DMS153 treated with DMSO at 0.1 percent for 48 hours (cell line): ENCODE measurements around the gene NEB.
"Not testable (repeated sequence)": the region's sequence is repeated elsewhere in the genome, so short reads cannot be mapped to it uniquely, and the experiment has no call there.

Source experiments
- DNase-seq: peaks from one replicate; lab custom pipeline; 2025; ENCODE audit not compliant: unreplicated experiment; lab: John Stamatoyannopoulos, UW

NEB gene

GRCh38 chr2:151562398-151562797 lies 171.9 kb downstream of the NEB start:
- no peak for DNase-seq

GRCh38 chr2:151560289-151560688 lies 174.0 kb downstream of the NEB start:
- no peak for DNase-seq

- DNase-seq: not testable (repeated sequence)
Observed at GRCh38 chr2:151559431-151559830, 174.8 kb downstream of the NEB start.

GRCh38 chr2:151557883-151558282 lies 176.4 kb downstream of the NEB start:
- DNase-seq: not testable (repeated sequence)

- no peak for DNase-seq
Observed at GRCh38 chr2:151556121-151556520, 178.2 kb downstream of the NEB start.

- DNase-seq: no peak
Observed at GRCh38 chr2:151552287-151552686, 182.0 kb downstream of the NEB start.

- no peak for DNase-seq
Observed at GRCh38 chr2:151551556-151551955, 182.7 kb downstream of the NEB start.

- no peak for DNase-seq
Observed at GRCh38 chr2:151549191-151549590, 185.1 kb downstream of the NEB start.

GRCh38 chr2:151544449-151544848 lies 189.8 kb downstream of the NEB start:
- no peak for DNase-seq

- no peak for DNase-seq
Observed at GRCh38 chr2:151543876-151544275, 190.4 kb downstream of the NEB start.

- DNase-seq: no peak
Observed at GRCh38 chr2:151534001-151534400, 200.3 kb downstream of the NEB start.

GRCh38 chr2:151533127-151533526 lies 201.1 kb downstream of the NEB start:
- DNase-seq: no peak

- no peak for DNase-seq
Observed at GRCh38 chr2:151526572-151527090, 207.6 kb downstream of the NEB start.

GRCh38 chr2:151525821-151526373 lies 208.4 kb downstream of the NEB start:
- no peak for DNase-seq

GRCh38 chr2:151523850-151524249 lies 210.4 kb downstream of the NEB start:
- no peak for DNase-seq

GRCh38 chr2:151522556-151522955 lies 211.7 kb downstream of the NEB start:
- DNase-seq: no peak

- no peak for DNase-seq
Observed at GRCh38 chr2:151520976-151521375, 213.3 kb downstream of the NEB start.

- DNase-seq: no peak
Observed at GRCh38 chr2:151518802-151519201, 215.5 kb downstream of the NEB start.

GRCh38 chr2:151508519-151508918 lies 225.8 kb downstream of the NEB start:
- no peak for DNase-seq

- no peak for DNase-seq
Observed at GRCh38 chr2:151506170-151506569, 228.1 kb downstream of the NEB start.

- DNase-seq: no peak
Observed at GRCh38 chr2:151498178-151498577, 236.1 kb downstream of the NEB start.

GRCh38 chr2:151491496-151491895 lies 242.8 kb downstream of the NEB start:
- no peak for DNase-seq

- no peak for DNase-seq
Observed at GRCh38 chr2:151490276-151490675, 244.0 kb downstream of the NEB start.
